AG04449 (cell line): ENCODE data around the gene TFAP2E.

Experiments
- CTCF ChIA-PET: fragments of 350-600 bp; formaldehyde crosslinking; extraction: SDS; loops from one replicate; lab custom pipeline; 2021; ENCODE audit warnings: antibody characterized with exemption; lab: Yijun Ruan, JAX
- POLR2A ChIA-PET: fragments of 400-600, 350-600 bp; formaldehyde crosslinking; extraction: SDS; loops from one replicate; lab custom pipeline; 2020; ENCODE audit warnings: antibody characterized with exemption, inconsistent platforms; lab: Yijun Ruan, JAX
- DNase-seq: peaks from one replicate; pipeline ENCODE4 v3.0.0-alpha.2; 2010; ENCODE audit warnings: low read depth, low spot score
- H3K4me3 ChIP-seq: 2 replicates; pipeline ENCODE4 v1.5.1; 2011; ENCODE audit warnings: low read depth, mild to moderate bottlenecking, control low read depth, low read length
- TF ChIP-seq, protein P1 (sequence below): IDR thresholded peaks from one replicate; pipeline ENCODE4 v1.5.1; 2011; ENCODE audit warnings: mild to moderate bottlenecking, moderate library complexity, low read length, control low read depth, inconsistent platforms; ENCODE audit not compliant: insufficient read depth; ENCODE audit errors: missing control alignments

Gene TFAP2E

DNA sequence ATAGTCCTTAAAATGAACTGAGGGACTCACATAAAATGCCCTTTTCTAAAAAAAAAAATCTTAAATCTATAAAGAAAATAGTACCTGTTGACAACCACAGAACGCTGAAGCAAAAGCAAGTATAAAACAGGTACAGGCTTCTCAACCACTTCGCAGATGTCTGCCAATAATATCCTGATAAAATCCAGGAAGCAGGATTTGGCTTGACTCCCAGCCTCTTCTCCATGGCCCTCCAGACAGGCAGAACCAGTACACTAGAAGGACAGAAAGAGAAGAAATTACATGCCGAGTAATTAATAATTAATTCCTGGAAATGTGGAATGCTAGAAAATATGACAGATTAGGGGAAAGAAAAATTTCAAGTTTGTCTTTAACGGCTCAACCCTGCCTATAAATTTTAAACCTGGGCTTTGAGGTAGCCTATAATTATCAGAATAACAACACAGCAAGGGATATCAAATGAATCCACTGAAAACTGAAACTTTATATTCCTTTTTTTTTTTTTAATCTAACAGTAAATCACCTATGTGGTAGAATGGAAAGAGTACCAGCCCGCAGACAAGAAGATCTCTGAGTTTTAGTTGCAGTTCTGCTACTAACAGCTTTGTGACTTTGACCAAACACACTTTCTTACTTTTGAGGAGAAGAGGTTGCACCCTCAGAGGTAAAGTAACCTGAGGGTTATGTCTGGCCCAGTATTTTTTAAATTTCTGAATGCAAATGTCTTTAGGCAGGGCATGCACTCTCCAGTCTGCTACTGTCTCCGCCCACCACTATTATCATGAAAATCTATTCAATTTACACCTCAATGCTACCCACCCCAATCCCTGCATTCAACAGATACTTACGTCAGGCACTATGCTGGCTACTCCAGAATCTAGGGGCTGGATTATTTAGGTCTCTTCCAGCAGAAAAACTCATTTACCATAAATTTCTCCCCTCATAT, 18.6 kb upstream of the TFAP2E start:
- TF ChIP-seq, protein P1, sequence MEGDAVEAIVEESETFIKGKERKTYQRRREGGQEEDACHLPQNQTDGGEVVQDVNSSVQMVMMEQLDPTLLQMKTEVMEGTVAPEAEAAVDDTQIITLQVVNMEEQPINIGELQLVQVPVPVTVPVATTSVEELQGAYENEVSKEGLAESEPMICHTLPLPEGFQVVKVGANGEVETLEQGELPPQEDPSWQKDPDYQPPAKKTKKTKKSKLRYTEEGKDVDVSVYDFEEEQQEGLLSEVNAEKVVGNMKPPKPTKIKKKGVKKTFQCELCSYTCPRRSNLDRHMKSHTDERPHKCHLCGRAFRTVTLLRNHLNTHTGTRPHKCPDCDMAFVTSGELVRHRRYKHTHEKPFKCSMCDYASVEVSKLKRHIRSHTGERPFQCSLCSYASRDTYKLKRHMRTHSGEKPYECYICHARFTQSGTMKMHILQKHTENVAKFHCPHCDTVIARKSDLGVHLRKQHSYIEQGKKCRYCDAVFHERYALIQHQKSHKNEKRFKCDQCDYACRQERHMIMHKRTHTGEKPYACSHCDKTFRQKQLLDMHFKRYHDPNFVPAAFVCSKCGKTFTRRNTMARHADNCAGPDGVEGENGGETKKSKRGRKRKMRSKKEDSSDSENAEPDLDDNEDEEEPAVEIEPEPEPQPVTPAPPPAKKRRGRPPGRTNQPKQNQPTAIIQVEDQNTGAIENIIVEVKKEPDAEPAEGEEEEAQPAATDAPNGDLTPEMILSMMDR, result no peak
- ChIA-PET POLR2A (no interaction called here), CTCF (interaction anchor here (1.0 to 15.0 kb wide), 4 partner anchors 8 to 105 kb away, joined by 3 to 222 read pairs (median 11); no protein-coding TSS in a partner anchor)
- DNase-seq, result no peak
- no peak overlapping the region for H3K4me3 ChIP-seq

DNA sequence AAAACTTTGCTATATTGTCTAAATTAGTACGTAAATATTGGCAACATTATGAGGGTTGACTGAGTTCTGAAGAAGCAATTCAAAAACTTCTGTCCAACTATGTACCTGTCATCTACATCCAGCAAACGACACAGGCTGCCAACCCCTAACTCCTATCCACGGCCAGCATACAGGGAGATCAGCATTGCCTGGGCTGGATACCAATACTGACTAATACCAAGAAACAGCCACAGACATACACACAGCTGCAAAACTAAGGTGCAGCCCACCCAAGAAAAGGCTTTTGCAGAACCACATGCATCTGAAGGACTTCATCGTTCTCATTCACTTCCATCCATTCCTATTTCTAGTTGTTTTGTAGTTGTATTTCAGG, 17.9 kb upstream of the TFAP2E start:
- no peak for DNase-seq
- CTCF ChIA-PET, result interaction anchor here (1.3 to 15.0 kb wide), 4 partner anchors 9 to 172 kb away, joined by 5 to 222 read pairs (median 13); no protein-coding TSS in a partner anchor

DNA sequence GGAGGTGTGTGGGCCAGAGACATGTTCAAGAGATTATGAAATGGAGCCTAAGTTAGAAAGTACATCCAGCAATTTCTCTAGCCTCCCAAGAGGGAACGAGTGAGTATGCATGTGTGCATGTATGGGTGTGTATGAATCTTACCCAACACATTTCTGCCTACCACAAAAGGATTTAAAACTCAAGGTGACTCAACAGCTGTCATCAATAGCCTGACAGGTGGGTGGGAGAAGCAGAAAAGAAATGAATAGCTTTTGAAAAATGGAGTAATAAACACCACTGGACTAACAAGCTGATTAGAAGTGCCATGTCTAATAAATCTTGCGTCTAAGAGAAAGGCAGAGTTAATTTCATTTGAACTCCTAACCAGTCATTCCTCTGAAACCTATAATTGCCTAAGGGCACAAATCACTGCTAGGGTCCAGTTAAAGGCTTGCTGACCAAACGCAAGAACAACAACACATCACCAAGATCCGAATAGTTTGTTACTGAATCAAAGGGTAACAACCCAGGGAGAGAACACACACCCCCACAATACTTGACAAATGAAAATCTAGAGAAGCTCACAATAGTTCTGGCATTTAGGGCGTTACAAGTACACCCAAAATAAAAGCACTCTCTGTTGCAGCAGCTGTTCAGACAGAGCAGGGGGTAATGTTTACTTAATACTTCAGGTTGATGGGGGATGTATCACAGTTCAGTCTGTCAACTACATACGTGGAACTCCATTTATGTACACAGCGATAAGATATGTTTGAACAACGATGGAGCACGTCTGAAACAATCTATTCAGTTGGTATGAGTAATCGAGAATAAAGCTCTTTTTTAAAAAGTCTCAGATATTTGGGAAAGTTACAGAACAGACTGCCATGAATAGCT, 17.3 kb upstream of the TFAP2E start:
- ChIA-PET CTCF (interaction anchor here (0.9 to 15.0 kb wide), 10 partner anchors 10 to 172 kb away, joined by 3 to 222 read pairs (median 6); no protein-coding TSS in a partner anchor), POLR2A (interaction anchor here (0.6 kb wide), 1 partner anchor 267 kb away, joined by 3 read pairs; no protein-coding TSS in a partner anchor)
- TF ChIP-seq, protein P1, result no peak
- H3K4me3 ChIP-seq, result peak overlapping the region; percentile 97
- no peak for DNase-seq

More for the DNA sequence above, 17.9 kb upstream of the TFAP2E start:
- H3K4me3 ChIP-seq, result no peak overlapping the region
- TF ChIP-seq, protein P1, result no peak
- POLR2A ChIA-PET, result no interaction called here

DNA sequence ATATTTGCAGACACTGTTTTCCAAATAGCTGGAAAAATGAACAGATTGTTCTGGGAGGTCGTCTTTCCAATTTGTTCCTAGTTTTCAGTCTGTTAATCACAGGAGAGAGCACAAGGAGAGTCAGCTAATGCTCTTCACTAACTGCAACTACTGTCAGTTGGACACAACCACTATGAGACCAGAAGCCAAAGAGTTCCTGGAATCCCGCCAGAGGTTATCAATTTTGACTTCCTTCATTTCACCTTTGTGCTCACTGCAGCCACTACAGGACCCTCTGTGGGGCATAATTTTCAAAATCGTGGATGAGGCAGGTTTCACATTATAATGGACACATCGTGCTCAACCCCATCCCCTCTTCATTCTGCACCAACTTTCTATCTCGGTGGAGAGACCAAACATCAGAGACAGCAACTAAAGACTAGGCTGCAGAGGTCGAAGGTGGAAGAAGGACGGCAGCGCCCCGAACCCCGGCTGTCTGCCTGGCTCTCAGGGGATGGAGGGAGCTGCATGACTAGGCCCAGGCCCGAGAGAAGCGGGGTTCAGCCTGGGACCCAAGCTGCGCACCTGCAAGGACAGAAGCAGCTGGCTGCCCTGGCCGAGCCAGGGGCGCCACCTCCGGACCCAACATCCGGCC, 16.5 kb upstream of the TFAP2E start:
- TF ChIP-seq, protein P1, result no peak
- peak overlapping the region; percentile 97 for H3K4me3 ChIP-seq
- POLR2A ChIA-PET, result interaction anchor here (0.6 to 0.8 kb wide), 3 partner anchors 18 to 268 kb away, joined by 3 read pairs; no protein-coding TSS in a partner anchor
- CTCF ChIA-PET, result interaction anchor here (0.9 to 15.0 kb wide), 10 partner anchors 9 to 171 kb away, joined by 3 to 222 read pairs (median 6); no protein-coding TSS in a partner anchor
- no peak for DNase-seq

DNA sequence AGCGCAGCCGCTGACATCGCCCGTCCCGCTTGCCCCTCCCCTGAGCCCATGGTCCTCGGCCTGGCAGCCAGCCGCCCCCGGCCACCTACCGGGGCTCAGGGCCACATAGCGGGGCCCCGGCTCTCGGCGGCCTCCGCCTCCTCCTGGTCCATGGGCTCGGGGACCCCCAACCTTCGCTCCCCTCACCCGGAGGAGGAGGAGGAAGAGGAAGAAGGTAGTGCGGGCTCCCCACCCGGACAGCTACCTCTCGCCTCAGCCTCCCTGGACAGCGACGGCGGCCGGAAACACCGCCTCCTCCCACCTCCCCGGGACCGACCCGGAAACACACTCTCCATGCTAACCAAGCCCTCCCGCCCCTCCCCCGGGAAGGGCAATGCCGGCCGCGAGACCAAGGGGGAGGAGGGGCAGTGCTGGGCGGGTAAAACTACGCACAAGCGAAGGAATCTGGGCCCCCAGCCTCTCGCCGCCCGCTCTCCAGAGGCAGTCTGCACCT, 15.9 kb upstream of the TFAP2E start, which contains the start of gene KIAA0319L:
KIAA0319L (minus strand) TSS at position 286 of the 493 bp plus-strand sequence. CDS start 2,912 bp downstream, outside the sequence.
- DNase-seq, result no peak
- CTCF ChIA-PET, result interaction anchor here (0.7 to 15.0 kb wide), 7 partner anchors 8 to 159 kb away, joined by 3 to 222 read pairs (median 11); no protein-coding TSS in a partner anchor
- POLR2A ChIA-PET, result interaction anchor here (0.6 to 1.0 kb wide), 6 partner anchors 12 to 684 kb away, joined by 3 to 7 read pairs (median 3); no protein-coding TSS in a partner anchor
- TF ChIP-seq, protein P1, result no peak
- peak within 1 kb of the TSS; percentile 97 for H3K4me3 ChIP-seq
